ENCODE data around the gene MLPH.

The MLPH gene

DNA sequence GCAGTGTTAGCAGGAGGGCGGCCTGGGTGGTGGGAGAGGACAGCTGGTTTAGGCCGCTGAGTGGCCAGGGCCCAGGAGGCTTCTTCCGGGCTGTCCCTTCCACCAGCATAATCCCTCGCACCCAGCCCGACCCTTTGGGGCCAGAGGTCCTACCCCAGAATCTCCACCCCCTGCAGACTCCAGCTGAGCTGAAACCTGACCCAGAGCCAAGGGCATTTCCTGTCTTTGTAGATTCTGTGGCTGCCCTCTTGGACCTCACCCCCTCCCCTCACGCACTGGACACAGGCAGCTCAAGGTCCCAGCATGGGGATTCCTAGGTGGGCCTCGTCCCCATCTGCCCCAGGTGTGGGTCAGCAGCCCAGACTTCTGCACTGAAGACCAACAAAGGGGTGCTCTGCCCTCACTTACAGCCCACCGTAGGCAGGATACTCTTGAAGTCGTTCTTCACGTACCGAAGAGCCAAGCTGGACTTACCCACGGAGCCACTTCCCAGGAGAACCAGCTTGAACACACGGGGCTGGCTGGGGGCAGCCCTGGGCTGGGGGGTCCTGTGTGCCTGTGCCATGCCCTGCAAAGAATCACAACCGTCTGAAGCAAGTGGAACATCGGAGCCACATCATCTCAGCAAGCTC is 98.7 kb downstream of the MLPH start:
- no peak for TF ChIP-seq CTCF (IDR thresholded peaks at IDR 0.05)
- no peak for DNase-seq
- H3K36me3 Mint-ChIP-seq (ENCODE audit: low read depth) = peaks cover 6% of the 10 kb centered on the region
- no peak overlapping the region for H3K4me3 Mint-ChIP-seq
- no peak overlapping the region for H3K27ac Mint-ChIP-seq
- peaks cover 64% of the 10 kb centered on the region for H3K4me1 Mint-ChIP-seq
- peaks cover 7% of the 10 kb centered on the region for H3K9me3 Mint-ChIP-seq
- H3K27me3 Mint-ChIP-seq (ENCODE audit: low read depth, poor library complexity) = peaks cover 30% of the 10 kb centered on the region

DNA sequence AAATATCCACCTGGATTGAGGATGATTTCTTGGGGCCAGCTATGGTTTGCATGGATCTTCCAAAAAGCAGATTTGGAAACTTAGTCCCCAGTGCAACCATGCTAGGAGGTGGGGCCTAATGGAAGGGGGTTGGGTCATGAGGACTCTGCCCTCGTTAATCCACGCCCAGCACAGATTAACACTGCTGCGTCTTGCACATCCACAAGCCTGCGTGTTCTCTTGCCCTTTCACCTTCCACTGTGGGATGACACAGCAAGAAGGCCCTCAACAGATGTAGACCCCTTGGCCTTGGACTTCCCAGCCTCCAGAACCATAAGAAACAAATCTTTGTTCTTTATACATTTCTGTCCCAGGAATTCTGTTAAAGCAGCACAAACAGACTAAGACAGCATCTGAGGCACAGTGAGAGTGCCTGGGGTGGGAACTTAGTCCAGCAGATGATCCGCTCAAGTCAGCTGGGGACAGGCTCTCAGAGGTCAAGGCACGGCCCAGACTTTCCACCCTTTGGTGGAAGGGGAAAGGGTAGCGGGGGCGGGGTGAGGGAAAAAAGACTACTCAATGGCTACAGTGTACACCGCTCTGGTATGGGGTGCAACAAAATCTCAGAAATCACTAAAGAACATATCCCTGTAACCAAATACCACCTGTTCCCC is 101.1 kb downstream of the MLPH start:
- Mint-ChIP-seq H3K27me3 (ENCODE audit: low read depth, poor library complexity) (peaks cover 37% of the 10 kb centered on the region), H3K36me3 (ENCODE audit: low read depth) (peaks cover 6% of the 10 kb centered on the region), H3K9me3 (peaks cover 7% of the 10 kb centered on the region), H3K27ac (no peak overlapping the region), H3K4me3 (no peak overlapping the region), H3K4me1 (peaks cover 72% of the 10 kb centered on the region)
- DNase-seq = no peak
- no peak for TF ChIP-seq CTCF (IDR thresholded peaks at IDR 0.05)

DNA sequence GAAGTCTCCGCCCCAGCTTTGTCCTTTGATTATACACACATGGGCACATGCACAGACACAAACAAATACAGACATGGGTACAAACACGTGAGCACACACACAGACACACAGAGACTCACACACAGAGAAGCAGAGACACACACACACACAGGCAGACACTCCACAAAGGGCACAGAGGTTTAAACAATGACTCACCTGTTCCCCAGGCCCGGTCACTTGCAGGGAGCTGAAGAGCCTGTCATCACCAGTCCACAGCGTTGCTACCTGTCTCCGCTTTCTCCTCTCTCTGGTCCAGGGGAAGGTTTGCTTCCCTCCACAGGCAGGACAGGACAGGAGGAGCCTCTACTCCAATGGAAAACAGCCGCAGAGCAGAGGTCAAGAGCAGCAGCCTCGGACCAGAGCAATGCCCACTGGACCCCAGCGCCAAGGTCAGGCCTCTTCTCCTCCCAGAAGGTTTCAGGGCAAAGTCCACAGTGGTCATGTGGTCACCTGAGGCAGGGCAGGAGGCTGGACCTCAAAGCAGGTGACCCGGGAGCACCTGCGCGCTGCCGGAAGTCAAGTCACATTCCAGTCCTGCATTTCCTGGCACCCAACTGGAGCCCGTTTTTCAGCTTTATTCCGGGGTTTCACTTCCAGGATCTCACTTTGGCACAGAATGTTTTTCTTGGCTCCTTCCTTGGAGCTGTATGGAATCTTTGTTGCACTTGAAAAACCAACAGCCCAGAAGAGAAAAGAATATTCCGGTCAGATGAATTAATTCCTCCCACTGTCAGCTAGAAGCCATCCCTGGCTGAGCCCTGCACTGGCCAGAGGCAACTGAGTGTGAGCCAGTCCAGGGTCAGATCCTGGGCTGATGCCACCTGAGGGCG is 103.5 kb downstream of the MLPH start, which contains the start of gene RAB17:
TSS of gene RAB17 (minus strand) at position 463 of the 869 bp plus-strand sequence. CDS start 4,580 bp downstream, outside the sequence.
- Mint-ChIP-seq H3K4me3 (peak within 1 kb of the TSS; percentile 19), H3K27ac (no peak within 1 kb of the TSS)

DNA sequence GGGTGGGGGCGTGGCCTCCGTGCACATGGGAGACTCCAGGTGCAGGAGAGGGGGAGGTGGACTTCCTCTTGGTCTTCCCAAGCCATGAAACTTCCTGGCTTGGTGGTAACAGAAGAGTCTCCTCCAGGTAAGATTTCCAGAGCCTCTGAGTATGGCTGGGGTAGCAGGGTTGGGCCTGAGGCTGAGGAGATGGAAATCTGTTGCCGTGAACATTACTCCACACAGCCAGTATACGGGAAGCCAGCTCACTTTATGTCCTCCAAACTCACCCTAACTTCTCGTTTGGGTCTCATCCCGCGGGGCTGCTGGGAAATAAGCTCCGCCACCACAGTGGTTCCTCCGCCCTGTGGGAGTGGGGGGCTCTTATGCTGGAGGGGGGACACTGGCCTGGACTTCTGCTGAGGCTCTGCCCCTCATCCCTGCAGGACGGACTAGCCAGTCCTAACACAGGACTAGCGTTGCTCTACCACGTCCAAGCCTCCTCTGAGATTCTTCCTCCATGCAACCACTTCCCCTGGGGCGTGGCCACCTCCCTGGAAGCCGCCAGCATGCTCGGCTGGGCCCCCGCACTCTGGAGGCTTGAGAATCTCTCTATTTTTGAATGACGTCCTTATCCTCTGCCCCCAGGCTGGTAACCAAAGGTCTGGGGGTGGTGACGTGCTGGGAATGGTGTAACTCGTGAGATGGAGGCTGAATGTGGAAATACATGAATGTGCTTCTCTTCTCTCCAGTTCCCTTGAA is 104.3 kb downstream of the MLPH start:
- TF ChIP-seq CTCF (IDR thresholded peaks at IDR 0.05) = no peak
- no peak for DNase-seq
- Mint-ChIP-seq H3K36me3 (ENCODE audit: low read depth) (peaks cover 6% of the 10 kb centered on the region), H3K4me3 (no peak overlapping the region), H3K9me3 (peaks cover 7% of the 10 kb centered on the region), H3K4me1 (peaks cover 73% of the 10 kb centered on the region), H3K27me3 (ENCODE audit: low read depth, poor library complexity) (peaks cover 39% of the 10 kb centered on the region), H3K27ac (no peak overlapping the region)

More for the DNA sequence above, 103.5 kb downstream of the MLPH start, which contains the start of gene RAB17:
- Mint-ChIP-seq H3K27me3 (ENCODE audit: low read depth, poor library complexity) (peaks cover 39% of the 10 kb centered on the region), H3K36me3 (ENCODE audit: low read depth) (peaks cover 6% of the 10 kb centered on the region), H3K4me1 (peaks cover 81% of the 10 kb centered on the region), H3K9me3 (peaks cover 7% of the 10 kb centered on the region)
- no peak for TF ChIP-seq CTCF (IDR thresholded peaks at IDR 0.05)
- no peak for DNase-seq

DNA sequence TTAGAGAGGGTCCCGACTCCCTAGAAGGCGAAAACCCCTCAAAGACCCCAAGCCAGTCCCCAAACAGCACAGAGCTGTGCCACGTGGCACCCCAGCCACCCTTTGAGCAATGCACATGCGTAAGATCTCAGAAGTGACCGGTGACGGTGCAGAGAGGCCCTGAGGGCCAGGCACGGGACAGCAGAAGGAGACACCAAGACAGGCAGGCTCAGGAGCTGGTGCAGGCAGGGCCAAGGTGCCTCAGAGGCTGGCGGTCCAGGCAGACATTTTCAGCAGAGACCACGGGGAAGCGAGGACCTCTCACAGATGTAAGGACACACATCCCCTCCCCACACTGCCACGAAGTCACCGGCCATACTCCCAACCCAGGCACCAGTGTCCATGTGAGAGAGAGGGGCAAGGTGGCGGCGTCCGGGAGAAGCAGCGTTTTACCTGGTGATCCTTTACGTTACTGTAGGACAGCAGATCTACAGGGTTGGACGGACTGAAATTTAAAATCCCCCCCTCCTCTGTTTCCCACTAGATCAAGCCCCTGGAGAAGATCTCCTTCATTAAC is 105.5 kb downstream of the MLPH start:
- peaks cover 2% of the 10 kb centered on the region for H3K9me3 Mint-ChIP-seq
- TF ChIP-seq CTCF (IDR thresholded peaks at IDR 0.05) = no peak

More for the DNA sequence above, 105.5 kb downstream of the MLPH start:
- DNase-seq = no peak
- Mint-ChIP-seq H3K27me3 (ENCODE audit: low read depth, poor library complexity) (peaks cover 36% of the 10 kb centered on the region), H3K27ac (no peak overlapping the region), H3K4me3 (no peak overlapping the region), H3K4me1 (peaks cover 67% of the 10 kb centered on the region), H3K36me3 (ENCODE audit: low read depth) (peaks cover 2% of the 10 kb centered on the region)
